ENCODE data around the gene HCN3.

The HCN3 gene

GRCh38 chr1:155255243-155256007 lies 21.8 kb upstream of the HCN3 start, which contains the start of gene ENTREP3 (continued):
- no peak for TF ChIP-seq SALL2 (tag by site-specific recombination; IDR thresholded peaks at IDR 0.05; ENCODE audit: borderline replicate concordance)
- peak; percentile 84 for TF ChIP-seq ZEB2 (tag by site-specific recombination; IDR thresholded peaks at IDR 0.05)
- TF ChIP-seq ZNF473 (tag by site-specific recombination; IDR thresholded peaks at IDR 0.05) = no peak
- peak; percentile 93 for TF ChIP-seq KLF16 (tag by site-specific recombination; IDR thresholded peaks at IDR 0.05)
- TF ChIP-seq ZNF561 (tag by site-specific recombination; IDR thresholded peaks at IDR 0.05; ENCODE audit: borderline replicate concordance) = peak; percentile 86; the same call in 1 of the 2 replicates
- no peak; the same call in 1 of the 2 replicates for TF ChIP-seq GLIS1 (tag by site-specific recombination; IDR thresholded peaks at IDR 0.05)
- TF ChIP-seq KLF1 (tag by site-specific recombination; IDR thresholded peaks at IDR 0.05) = peak; percentile 69
- TF ChIP-seq ZBTB8A (tag by site-specific recombination; IDR thresholded peaks at IDR 0.05) = peak; percentile 75
- TF ChIP-seq ZNF302 (tag by site-specific recombination; IDR thresholded peaks at IDR 0.05; ENCODE audit: low read depth) = no peak
- peak; percentile 70; the same call in 1 of the 2 replicates for TF ChIP-seq ZNF223 (tag by site-specific recombination; IDR thresholded peaks at IDR 0.05)
- TF ChIP-seq YY1 (tag by site-specific recombination; IDR thresholded peaks at IDR 0.05) = peak; percentile 93
- TF ChIP-seq ZFP41 (tag by site-specific recombination; IDR thresholded peaks at IDR 0.05; ENCODE audit: borderline replicate concordance) = no peak
- no peak for TF ChIP-seq OSR2 (tag by site-specific recombination; IDR thresholded peaks at IDR 0.05)
- peak; percentile 38; the same call in 1 of the 2 replicates for TF ChIP-seq ZFP69B (tag by site-specific recombination; IDR thresholded peaks at IDR 0.05)
- no peak for TF ChIP-seq ZNF292 (tag by site-specific recombination; IDR thresholded peaks at IDR 0.05; ENCODE audit: borderline replicate concordance, low read depth)
- TF ChIP-seq ZNF513 (tag by site-specific recombination; IDR thresholded peaks at IDR 0.05) = no peak
- peak; percentile 82 for TF ChIP-seq SP7 (tag by site-specific recombination; IDR thresholded peaks at IDR 0.05)
- TF ChIP-seq MYNN (tag by site-specific recombination; IDR thresholded peaks at IDR 0.05; ENCODE audit: borderline replicate concordance) = no peak
- TF ChIP-seq ZNF398 (tag by site-specific recombination; IDR thresholded peaks at IDR 0.05) = peak; percentile 70
- TF ChIP-seq KLF7 (tag by site-specific recombination; IDR thresholded peaks at IDR 0.05; ENCODE audit: borderline replicate concordance) = 0 out of 2 replicates have a peak, but pooled peaks have one; percentile 60
- no peak for TF ChIP-seq EGR2 (tag by site-specific recombination; IDR thresholded peaks at IDR 0.05; ENCODE audit: low read depth)
- peak; percentile 98 for TF ChIP-seq MZF1 (tag by site-specific recombination; IDR thresholded peaks at IDR 0.05; ENCODE audit: borderline replicate concordance)
- TF ChIP-seq PRDM2 (tag by site-specific recombination; IDR thresholded peaks at IDR 0.05; ENCODE audit: borderline replicate concordance) = no peak
- TF ChIP-seq ZFP3 (tag by site-specific recombination; IDR thresholded peaks at IDR 0.05; ENCODE audit: low read depth) = no peak
- no peak for TF ChIP-seq TCF7L2 (IDR thresholded peaks at IDR 0.05; ENCODE audit: borderline replicate concordance, low read depth, low read length)
- 0 out of 2 replicates have a peak, but pooled peaks have one; percentile 14 for TF ChIP-seq OVOL3 (tag by site-specific recombination; IDR thresholded peaks at IDR 0.05)
- TF ChIP-seq ZNF560 (tag by site-specific recombination; IDR thresholded peaks at IDR 0.05; ENCODE audit: borderline replicate concordance) = no peak
- TF ChIP-seq ZNF24 (tag by site-specific recombination; IDR thresholded peaks at IDR 0.05) = peak; percentile 77; the same call in 1 of the 2 replicates
- no peak for TF ChIP-seq FEZF1 (tag by site-specific recombination; IDR thresholded peaks at IDR 0.05)
- 0 out of 2 replicates have a peak, but pooled peaks have one; percentile 60 for TF ChIP-seq ZNF660 (tag by site-specific recombination; IDR thresholded peaks at IDR 0.05)

Measured in HEK293 (cell line).